ENCODE measurements around the gene ADGRV1. TPM values are rescaled to one million over a fixed set of nuclear protein-coding genes. Genes with fewer than 3 reads are reported as not detected.
"Not testable (repeated sequence)": the region's sequence is repeated elsewhere in the genome, so short reads cannot be mapped to it uniquely, and the experiment has no call there.

ADGRV1 gene
- polyA plus RNA-seq, 3 donors: 0.18 to 0.33 TPM; not detected in 1

GRCh38 chr5:90917928-90918668 is 359.5 kb downstream of the ADGRV1 start:
- Histone ChIP-seq H3K36me3 (replicated peaks in 1 of 2; ENCODE audit: control insufficient read depth in 1 of 2, insufficient read depth in 2 of 2, low read length in 2 of 2) (no peaks in the 10 kb centered on the region), H3K27me3 (ENCODE audit: control insufficient read depth in 2 of 2, insufficient read depth in 2 of 2, low read length in 2 of 2) (no peaks in the 10 kb centered on the region), H4K20me1 (ENCODE audit: insufficient read depth, low read length) (no peaks in the 10 kb centered on the region), H2AFZ (ENCODE audit: insufficient read depth, low read depth, low read length, poor library complexity, severe bottlenecking) (no peak overlapping the region), H3K27ac (ENCODE audit: low read depth in 1 of 2, low read length in 2 of 2) (no peak overlapping the region), H3K9me3 (replicated peaks in 1 of 2; ENCODE audit: control insufficient read depth in 1 of 2, insufficient read depth in 1 of 2, low read length in 2 of 2) (no peaks in the 10 kb centered on the region), H3K79me2 (ENCODE audit: insufficient read depth, low read length) (no peaks in the 10 kb centered on the region), H3K4me2 (replicated peaks; ENCODE audit: extremely low read depth, low read length, poor library complexity, severe bottlenecking) (no peak overlapping the region), H3K4me1 (ENCODE audit: control insufficient read depth in 1 of 2, insufficient read depth in 2 of 2, low read length in 2 of 2) (no peaks in the 10 kb centered on the region), H3K4me3 (replicated peaks in 1 of 3; ENCODE audit: low read depth in 2 of 3, low read length in 3 of 3) (no peak overlapping the region), H3K9ac (ENCODE audit: insufficient read depth, low read length, poor library complexity, severe bottlenecking) (no peak overlapping the region)
- no peak for DNase-seq
- intact Hi-C loops (cut with micrococcal nuclease): no loop called here
- no peaks in the 10 kb centered on the region for H3K9me3 Mint-ChIP-seq
- peaks cover 0 to 1% (median 0%) of the 10 kb centered on the region in 3 donors for H3K27me3 Mint-ChIP-seq (ENCODE audit: low read depth in 3 of 3)
- no peaks in the 10 kb centered on the region for H3K36me3 Mint-ChIP-seq
- no peak overlapping the region for H3K4me3 Mint-ChIP-seq
- H3K4me1 Mint-ChIP-seq: no peaks in the 10 kb centered on the region
- TF ChIP-seq CTCF (IDR thresholded peaks at IDR 0.05): no peak
- WGBS (ENCODE audit: insufficient coverage): 82% methylated on average over 3 of the region's 6 CpGs
- H3K27ac Mint-ChIP-seq: no peak overlapping the region

- no peaks in the 10 kb centered on the region for H3K4me1 Mint-ChIP-seq
- no peak for TF ChIP-seq CTCF (IDR thresholded peaks at IDR 0.05)
Measured at GRCh38 chr5:90921418-90921973, 362.9 kb downstream of the ADGRV1 start.

GRCh38 chr5:90924222-90924621 is 365.6 kb downstream of the ADGRV1 start:
- H3K4me2 ChIP-seq (replicated peaks; ENCODE audit: extremely low read depth, low read length, poor library complexity, severe bottlenecking); H3K36me3 Mint-ChIP-seq; H2AFZ ChIP-seq (ENCODE audit: insufficient read depth, low read depth, low read length, poor library complexity, severe bottlenecking); H3K4me1 Mint-ChIP-seq; H3K27ac ChIP-seq (ENCODE audit: low read depth in 1 of 2, low read length in 2 of 2); H3K9me3 ChIP-seq (replicated peaks in 1 of 2; ENCODE audit: control insufficient read depth in 1 of 2, insufficient read depth in 1 of 2, low read length in 2 of 2); H3K9ac ChIP-seq (ENCODE audit: insufficient read depth, low read length, poor library complexity, severe bottlenecking); H3K4me1 ChIP-seq (ENCODE audit: control insufficient read depth in 1 of 2, insufficient read depth in 2 of 2, low read length in 2 of 2); intact Hi-C loops (cut with micrococcal nuclease); H3K4me3 Mint-ChIP-seq; H3K27ac Mint-ChIP-seq; H3K27me3 ChIP-seq (ENCODE audit: control insufficient read depth in 2 of 2, insufficient read depth in 2 of 2, low read length in 2 of 2); H3K27me3 Mint-ChIP-seq (ENCODE audit: low read depth in 3 of 3); H3K9me3 Mint-ChIP-seq; H3K4me3 ChIP-seq (replicated peaks in 1 of 3; ENCODE audit: low read depth in 2 of 3, low read length in 3 of 3); H3K36me3 ChIP-seq (replicated peaks in 1 of 2; ENCODE audit: control insufficient read depth in 1 of 2, insufficient read depth in 2 of 2, low read length in 2 of 2); H4K20me1 ChIP-seq (ENCODE audit: insufficient read depth, low read length); H3K79me2 ChIP-seq (ENCODE audit: insufficient read depth, low read length); DNase-seq: not testable (repeated sequence)
- no CpG with 5 or more reads among the region's 2 CpGs for WGBS (ENCODE audit: insufficient coverage)

More at GRCh38 chr5:90921418-90921973, 362.9 kb downstream of the ADGRV1 start:
- Mint-ChIP-seq H3K27me3 (ENCODE audit: low read depth in 3 of 3) (peaks cover 0 to 1% (median 0%) of the 10 kb centered on the region in 3 donors), H3K9me3 (peaks cover 0 to 3% (median 2%) of the 10 kb centered on the region in 7 donors), H3K36me3 (no peaks in the 10 kb centered on the region), H3K4me3 (no peak overlapping the region), H3K27ac (no peak overlapping the region)
- no peaks in the 10 kb centered on the region for H3K27me3 ChIP-seq (ENCODE audit: control insufficient read depth in 2 of 2, insufficient read depth in 2 of 2, low read length in 2 of 2)
- no peaks in the 10 kb centered on the region for H4K20me1 ChIP-seq (ENCODE audit: insufficient read depth, low read length)
- no peak for DNase-seq
- no peaks in the 10 kb centered on the region for H3K79me2 ChIP-seq (ENCODE audit: insufficient read depth, low read length)
- no peak overlapping the region for H3K9ac ChIP-seq (ENCODE audit: insufficient read depth, low read length, poor library complexity, severe bottlenecking)
- H2AFZ ChIP-seq (ENCODE audit: insufficient read depth, low read depth, low read length, poor library complexity, severe bottlenecking): no peak overlapping the region
- H3K27ac ChIP-seq (ENCODE audit: low read depth in 1 of 2, low read length in 2 of 2): no peak overlapping the region
- H3K4me3 ChIP-seq (replicated peaks in 1 of 3; ENCODE audit: low read depth in 2 of 3, low read length in 3 of 3): no peak overlapping the region
- no peak overlapping the region for H3K4me2 ChIP-seq (replicated peaks; ENCODE audit: extremely low read depth, low read length, poor library complexity, severe bottlenecking)
- no peaks in the 10 kb centered on the region for H3K36me3 ChIP-seq (replicated peaks in 1 of 2; ENCODE audit: control insufficient read depth in 1 of 2, insufficient read depth in 2 of 2, low read length in 2 of 2)
- no peaks in the 10 kb centered on the region for H3K4me1 ChIP-seq (ENCODE audit: control insufficient read depth in 1 of 2, insufficient read depth in 2 of 2, low read length in 2 of 2)
- WGBS (ENCODE audit: insufficient coverage): no CpG with 5 or more reads among the region's 2 CpGs
- intact Hi-C loops (cut with micrococcal nuclease): no loop called here
- no peaks in the 10 kb centered on the region for H3K9me3 ChIP-seq (replicated peaks in 1 of 2; ENCODE audit: control insufficient read depth in 1 of 2, insufficient read depth in 1 of 2, low read length in 2 of 2)

All from CD14-positive monocyte (primary cell).